PC-9 (cell line): ENCODE measurements around the gene OPN4. TPM values are rescaled to one million over a fixed set of nuclear protein-coding genes. Genes with fewer than 3 reads are reported as not detected.

Experiments used
- BruUV-seq: library from RNA; stranded (reverse); fragments of 400-500 nt; replicated peaks from 2 replicates; lab custom pipeline; 2021; lab: Mats Ljungman, UMichigan
- CTCF ChIA-PET: fragments of 300-600 bp; sonication (Branson Sonifier 250); formaldehyde crosslinking; loops from one replicate; lab custom pipeline; 2022; ENCODE audit warnings: antibody characterized with exemption; lab: Charles Lee
- POLR2A ChIA-PET: fragments of 300-600 bp; sonication (Branson Sonifier 250); formaldehyde crosslinking; loops from one replicate; lab custom pipeline; 2022; ENCODE audit warnings: antibody characterized with exemption; ENCODE audit not compliant: unreplicated experiment; lab: Charles Lee
- DNase-seq, 2 experiments: peaks; one replicate each; pipeline versions ENCODE4 v3.0.0 to v3.0.0-alpha.2; 2015 to 2022; ENCODE audit warnings: mixed read lengths in 1 of 2
- H2AFZ ChIP-seq: fragments of 200-600 bp; sonication (generic); 2 replicates; pipeline ENCODE4 v1.8.1; 2017; ENCODE audit warnings: antibody characterized with exemption
- H3F3A ChIP-seq: fragments of 200-600 bp; sonication (generic); 2 replicates; pipeline ENCODE4 v1.8.1; 2017; ENCODE audit warnings: antibody characterized with exemption, mild to moderate bottlenecking, low read depth; ENCODE audit not compliant: insufficient read depth
- H3K27ac ChIP-seq: fragments of 200-600 bp; sonication (generic); 2 replicates; pipeline ENCODE4 v1.6.1; 2016; ENCODE audit warnings: mixed run types
- H3K27me3 ChIP-seq: fragments of 200-600 bp; sonication (generic); 2 replicates; pipeline ENCODE4 v1.6.1; 2016; ENCODE audit warnings: low read depth, mixed run types; ENCODE audit not compliant: insufficient read depth
- H3K36me3 ChIP-seq: fragments of 200-600 bp; sonication (generic); 2 replicates; pipeline ENCODE4 v1.6.1; 2016; ENCODE audit warnings: low read depth, mixed run types
- H3K4me1 ChIP-seq: fragments of 200-600 bp; sonication (generic); replicated peaks from 2 replicates; pipeline ENCODE4 v1.6.1; 2016; ENCODE audit warnings: mixed run types; ENCODE audit not compliant: insufficient read depth
- H3K4me2 ChIP-seq: fragments of 200-600 bp; sonication (generic); 2 replicates; pipeline ENCODE4 v1.6.1; 2017; ENCODE audit warnings: mixed run types
- H3K4me3 ChIP-seq: fragments of 200-600 bp; sonication (generic); 2 replicates; pipeline ENCODE4 v1.6.1; 2016; ENCODE audit warnings: mixed run types
- H3K79me2 ChIP-seq: fragments of 200-600 bp; sonication (generic); 2 replicates; pipeline ENCODE4 v1.6.1; 2017; ENCODE audit warnings: low read depth, mixed run types
- H3K9me2 ChIP-seq: fragments of 200-600 bp; sonication (generic); 2 replicates; pipeline ENCODE4 v1.8.1; 2017; ENCODE audit warnings: mild to moderate bottlenecking; ENCODE audit not compliant: insufficient read depth
- H3K9me3 ChIP-seq: fragments of 200-600 bp; sonication (generic); 2 replicates; pipeline ENCODE4 v1.8.1; 2016; ENCODE audit warnings: low read depth; ENCODE audit not compliant: insufficient read depth
- H4K20me1 ChIP-seq: fragments of 200-600 bp; sonication (generic); 2 replicates; pipeline ENCODE4 v1.8.1; 2017; ENCODE audit not compliant: insufficient read depth
- EZH2 ChIP-seq: fragments of 200-600 bp; sonication (generic); IDR thresholded peaks from 2 replicates; pipeline ENCODE4 v1.8.0; 2017; ENCODE audit warnings: antibody characterized with exemption, low read depth
- intact Hi-C: fragments of 100-400 bp; cut with micrococcal nuclease; formaldehyde crosslinking; loops from one replicate; pipeline ENCODE4 v1.10.0; 2022; ENCODE audit not compliant: unreplicated experiment
- total RNA-seq: library from RNA; stranded (reverse); gene quantifications from 2 replicates; pipeline ENCODE4 v1.2.3, GENCODE V29; 2021
- TF ChIP-seq, protein P1 (sequence below): fragments of 200-600 bp; sonication (generic); conservative IDR thresholded peaks from 2 replicates; pipeline ENCODE4 v1.6.1; 2017; ENCODE audit warnings: mixed run types, antibody characterized with exemption, mild to moderate bottlenecking, moderate library complexity

The OPN4 gene
- total RNA-seq, 1 experiment from 2014 or later: 0.15 TPM

DNA sequence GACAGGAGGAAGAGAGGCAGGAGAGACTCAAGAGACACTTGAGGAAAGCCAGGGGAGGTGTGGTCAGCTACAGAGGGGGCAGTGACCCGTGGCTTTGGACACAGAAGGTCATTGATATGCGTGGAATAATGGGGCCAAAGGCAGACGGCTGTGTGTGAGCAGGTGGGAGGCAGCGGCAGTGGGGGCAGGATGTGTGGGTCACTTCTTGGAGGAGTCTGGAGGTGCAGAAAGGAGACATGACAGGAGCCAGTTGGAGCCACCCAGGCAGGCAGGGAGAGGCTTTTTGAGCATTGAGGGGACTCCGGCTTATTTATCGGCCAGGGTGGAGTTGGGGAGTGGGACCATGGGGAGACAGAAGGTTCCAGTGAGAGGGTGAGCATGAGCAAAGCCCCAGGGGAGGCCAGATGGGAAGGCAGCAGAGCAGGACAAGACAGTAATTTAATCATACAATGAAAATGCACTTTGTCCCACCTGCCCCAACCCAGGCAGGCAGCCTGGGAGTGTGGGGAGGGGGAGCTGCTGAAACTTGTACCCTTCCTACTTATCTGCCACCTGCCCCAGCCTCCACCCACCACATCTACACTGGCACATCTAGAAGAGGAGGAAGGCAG lies 19.0 kb downstream of the OPN4 start:
- peak overlapping the region; percentile 41 for H3K4me2 ChIP-seq
- no peaks in the 10 kb centered on the region for H3K79me2 ChIP-seq
- TF ChIP-seq, protein P1, sequence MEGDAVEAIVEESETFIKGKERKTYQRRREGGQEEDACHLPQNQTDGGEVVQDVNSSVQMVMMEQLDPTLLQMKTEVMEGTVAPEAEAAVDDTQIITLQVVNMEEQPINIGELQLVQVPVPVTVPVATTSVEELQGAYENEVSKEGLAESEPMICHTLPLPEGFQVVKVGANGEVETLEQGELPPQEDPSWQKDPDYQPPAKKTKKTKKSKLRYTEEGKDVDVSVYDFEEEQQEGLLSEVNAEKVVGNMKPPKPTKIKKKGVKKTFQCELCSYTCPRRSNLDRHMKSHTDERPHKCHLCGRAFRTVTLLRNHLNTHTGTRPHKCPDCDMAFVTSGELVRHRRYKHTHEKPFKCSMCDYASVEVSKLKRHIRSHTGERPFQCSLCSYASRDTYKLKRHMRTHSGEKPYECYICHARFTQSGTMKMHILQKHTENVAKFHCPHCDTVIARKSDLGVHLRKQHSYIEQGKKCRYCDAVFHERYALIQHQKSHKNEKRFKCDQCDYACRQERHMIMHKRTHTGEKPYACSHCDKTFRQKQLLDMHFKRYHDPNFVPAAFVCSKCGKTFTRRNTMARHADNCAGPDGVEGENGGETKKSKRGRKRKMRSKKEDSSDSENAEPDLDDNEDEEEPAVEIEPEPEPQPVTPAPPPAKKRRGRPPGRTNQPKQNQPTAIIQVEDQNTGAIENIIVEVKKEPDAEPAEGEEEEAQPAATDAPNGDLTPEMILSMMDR: no peak
- TF ChIP-seq EZH2: no peak
- no peaks in the 10 kb centered on the region for H3K36me3 ChIP-seq
- no peaks in the 10 kb centered on the region for H3K27me3 ChIP-seq
- H3K9me2 ChIP-seq: no peaks in the 10 kb centered on the region
- intact Hi-C loops: no loop called here
- H3K4me1 ChIP-seq: peaks cover 62% of the 10 kb centered on the region
- no peaks in the 10 kb centered on the region for H3K9me3 ChIP-seq
- H3K27ac ChIP-seq: no peak overlapping the region
- DNase-seq: no peak
- ChIA-PET CTCF (no interaction called here), POLR2A (no interaction called here)
- H2AFZ ChIP-seq: no peak overlapping the region
- no peak overlapping the region for H3K4me3 ChIP-seq
- BruUV-seq: no TSS peak
- H4K20me1 ChIP-seq: no peaks in the 10 kb centered on the region
- peaks cover 9% of the 10 kb centered on the region; the same call in 1 of the 2 replicates for H3F3A ChIP-seq

DNA sequence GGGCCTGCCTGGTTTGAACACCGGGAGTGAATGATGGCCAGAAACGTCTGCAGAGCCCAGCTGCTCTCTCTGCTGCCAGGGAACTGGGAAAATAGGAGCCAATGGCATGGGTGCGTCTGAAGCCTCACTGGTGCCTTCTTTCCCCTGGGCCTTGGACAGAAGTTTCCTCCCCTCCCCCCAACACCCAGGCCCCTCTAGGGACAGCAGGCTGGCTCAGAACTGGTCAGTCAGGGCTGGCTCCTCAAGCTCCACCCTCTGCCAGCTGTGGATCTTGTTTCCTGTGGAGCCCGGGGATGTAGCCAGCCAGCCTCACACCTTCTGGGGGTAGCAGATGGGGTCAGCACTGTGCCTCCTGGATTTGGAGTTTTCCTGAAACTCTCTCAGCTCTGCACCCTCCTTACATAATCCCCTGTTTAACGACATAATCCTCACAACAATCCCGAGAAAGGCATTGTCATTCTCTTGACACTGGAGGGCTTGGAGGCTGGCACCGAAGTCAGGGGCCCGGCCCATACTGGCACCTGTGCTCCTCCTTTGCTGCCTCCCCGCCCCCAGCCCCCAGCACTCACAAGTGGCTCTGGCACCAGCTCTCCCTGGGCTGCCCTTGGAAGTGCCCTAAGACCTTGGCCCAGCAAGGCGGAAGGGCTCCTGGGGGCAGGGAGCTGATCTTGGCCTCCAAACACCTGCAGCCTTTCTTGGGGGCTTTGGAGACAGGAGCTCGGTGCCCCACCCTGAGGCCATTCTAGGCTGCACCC lies 19.7 kb downstream of the OPN4 start:
- Histone ChIP-seq H3K4me1 (peaks cover 55% of the 10 kb centered on the region), H3K9me2 (no peaks in the 10 kb centered on the region), H4K20me1 (no peaks in the 10 kb centered on the region), H3K9me3 (no peaks in the 10 kb centered on the region), H3K4me2 (peak overlapping the region; percentile 41), H3F3A (peaks cover 4% of the 10 kb centered on the region; the same call in 1 of the 2 replicates), H3K27ac (no peak overlapping the region), H3K27me3 (no peaks in the 10 kb centered on the region), H2AFZ (no peak overlapping the region), H3K4me3 (no peak overlapping the region), H3K79me2 (no peaks in the 10 kb centered on the region), H3K36me3 (no peaks in the 10 kb centered on the region)
- DNase-seq: peak in 1 of 2 experiments; percentile 23
- CTCF ChIA-PET: interaction anchor here (0.7 kb wide), 1 partner anchor 284 kb away, joined by 3 read pairs; no protein-coding TSS in a partner anchor
- no TSS peak for BruUV-seq
- intact Hi-C loops: no loop called here
- TF ChIP-seq, protein P1: no peak
- no peak for TF ChIP-seq EZH2
- POLR2A ChIA-PET: no interaction called here

DNA sequence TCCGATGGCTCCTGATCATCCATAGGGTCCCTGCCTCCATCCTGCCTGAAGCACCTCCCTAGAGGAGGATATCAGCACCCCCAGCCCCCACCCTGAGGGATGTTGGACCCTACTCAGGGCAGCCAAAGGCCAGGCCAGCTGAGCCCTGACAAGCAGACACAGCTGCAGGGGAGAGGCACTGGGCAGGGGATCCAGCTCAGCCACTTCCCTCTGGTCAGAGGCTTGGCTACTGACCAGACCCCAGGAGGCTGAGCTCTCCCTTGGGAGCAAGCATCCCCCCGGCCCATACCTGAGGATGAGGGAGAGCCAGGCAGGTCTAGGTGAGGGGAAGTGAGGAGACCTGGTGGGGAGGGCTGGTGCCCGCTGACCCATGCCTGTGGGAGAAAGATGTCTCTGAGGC lies 20.6 kb downstream of the OPN4 start:
- no peak for DNase-seq
- Histone ChIP-seq H3F3A (no peaks in the 10 kb centered on the region), H3K36me3 (no peaks in the 10 kb centered on the region), H3K4me3 (no peak overlapping the region), H3K79me2 (no peaks in the 10 kb centered on the region), H2AFZ (no peak overlapping the region), H3K27me3 (no peaks in the 10 kb centered on the region), H3K9me2 (no peaks in the 10 kb centered on the region), H3K4me2 (no peak overlapping the region), H3K9me3 (no peaks in the 10 kb centered on the region), H4K20me1 (no peaks in the 10 kb centered on the region), H3K4me1 (peaks cover 46% of the 10 kb centered on the region), H3K27ac (no peak overlapping the region)
- intact Hi-C loops: no loop called here
- BruUV-seq: no TSS peak
- CTCF ChIA-PET: no interaction called here
- POLR2A ChIA-PET: no interaction called here
- no peak for TF ChIP-seq EZH2
- TF ChIP-seq, protein P1: no peak
